Naive B cell (primary cell): ENCODE measurements around the gene PIAS3. TPM values are rescaled to one million over a fixed set of nuclear protein-coding genes. Genes with fewer than 3 reads are reported as not detected.

Experiments used
- ATAC-seq, 2 donors: fragments of 150-1000 bp; cut with Tn5 transposase; 2 replicates each; pipeline ENCODE4 v1.10.0; 2021; ENCODE audit warnings: low read depth in 2 of 2, mild to moderate bottlenecking in 2 of 2, moderate library complexity in 2 of 2
- DNase-seq: peaks from one replicate; pipeline ENCODE4 v3.0.0; 2022
- H3K27ac Mint-ChIP-seq, 6 donors: one replicate each; pipeline ENCODE4 v1.8.0; 2020 to 2022; ENCODE audit warnings: mild to moderate bottlenecking in 6 of 6, mixed read lengths in 6 of 6, moderate library complexity in 5 of 6, inconsistent platforms in 2 of 6
- H3K27me3 Mint-ChIP-seq, 3 donors: one replicate each; pipeline ENCODE4 v1.8.0; 2021 to 2022; ENCODE audit warnings: mixed read lengths in 3 of 3, mild to moderate bottlenecking in 1 of 3
- H3K36me3 Mint-ChIP-seq, 2 donors: one replicate each; pipeline ENCODE4 v1.8.0; 2020 to 2022; ENCODE audit warnings: mixed read lengths in 2 of 2, inconsistent platforms in 1 of 2, mild to moderate bottlenecking in 1 of 2
- H3K4me1 Mint-ChIP-seq, 3 donors: one replicate each; pipeline ENCODE4 v1.8.0; 2020 to 2022; ENCODE audit warnings: mixed read lengths in 3 of 3, inconsistent platforms in 1 of 3, mild to moderate bottlenecking in 1 of 3, moderate library complexity in 1 of 3
- H3K4me3 Mint-ChIP-seq, 8 donors: one replicate each; pipeline ENCODE4 v1.8.0; 2020 to 2022; ENCODE audit warnings: mild to moderate bottlenecking in 8 of 8, mixed read lengths in 8 of 8, moderate library complexity in 8 of 8, inconsistent platforms in 2 of 8
- H3K9me3 Mint-ChIP-seq, 7 donors: one replicate each; pipeline ENCODE4 v1.8.0; 2020 to 2022; ENCODE audit warnings: mixed read lengths in 7 of 7, mild to moderate bottlenecking in 5 of 7, inconsistent platforms in 2 of 7, moderate library complexity in 1 of 7
- polyA plus RNA-seq, 6 donors: library from polyadenylated mRNA; unstranded; fragments of 300-500 nt; fragmentation: Illumina TruSeq; gene quantifications; one replicate each; pipeline ENCODE4 v1.2.3, GENCODE V29; 2021; ENCODE audit warnings: low read depth in 6 of 6

Gene PIAS3
- polyA plus RNA-seq, 6 donors from 2014 or later = 9.2 to 17.0 (median 10.9) TPM

DNA sequence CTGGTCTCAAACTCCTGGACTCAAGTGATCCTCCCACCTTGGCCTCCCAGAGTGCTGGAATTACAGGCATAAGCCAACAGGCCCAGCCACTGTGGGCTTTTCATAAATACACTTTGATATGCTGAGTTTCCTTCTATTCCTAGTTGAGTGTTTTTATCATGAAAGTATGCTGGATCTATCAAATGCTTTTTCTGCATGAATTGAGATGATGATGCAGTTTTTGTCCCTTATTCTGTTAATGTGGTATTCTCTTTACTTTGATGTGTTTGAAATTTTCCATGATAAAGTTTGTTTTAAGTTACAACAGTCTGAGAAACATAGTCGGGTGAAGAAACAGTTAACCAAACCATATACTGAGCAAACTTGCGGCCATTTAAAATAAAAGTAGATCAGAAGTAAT is 59.1 kb downstream of the PIAS3 start:
- no peak for ATAC-seq
- no peak for DNase-seq
- peaks cover 17 to 31% of the 10 kb centered on the region in 2 donors for H3K36me3 Mint-ChIP-seq
- no peak overlapping the region for H3K4me3 Mint-ChIP-seq
- no peaks in the 10 kb centered on the region for H3K27me3 Mint-ChIP-seq
- peaks cover 23 to 41% (median 34%) of the 10 kb centered on the region in 3 donors for H3K4me1 Mint-ChIP-seq
- H3K9me3 Mint-ChIP-seq = peaks cover 8 to 38% (median 31%) of the 10 kb centered on the region in 7 donors
- H3K27ac Mint-ChIP-seq = no peak overlapping the region

Other genes starting within 250 kb of the PIAS3 start
- gene PDZK1, start 151.7 kb downstream of the PIAS3 start, polyA plus RNA-seq = under 1 TPM in 4 of 6 donors, not detected in 2; 0.17 to 0.41 (median 0.25) TPM
- under 1 TPM in 5 of 6 donors, not detected in 1; 0.24 to 0.86 (median 0.51) TPM for gene CD160, start 139.6 kb downstream of the PIAS3 start, polyA plus RNA-seq
- gene RNF115, start 35.0 kb downstream of the PIAS3 start, polyA plus RNA-seq = 1 to 10 TPM; 4.0 to 6.8 (median 4.6) TPM
- 100 to 1,000 TPM in 1 of 6 donors, 10 to 100 TPM in 5; 47.6 to 114 (median 63.3) TPM for gene POLR3C, start 34.9 kb downstream of the PIAS3 start, polyA plus RNA-seq
- 1 to 10 TPM in 5 of 6 donors, under 1 TPM in 1; 0.26 to 5.9 (median 2.9) TPM for gene NUDT17, start 13.5 kb downstream of the PIAS3 start, polyA plus RNA-seq
- not detected for gene ANKRD35, start 26.8 kb upstream of the PIAS3 start, polyA plus RNA-seq
- gene ITGA10, start 51.0 kb upstream of the PIAS3 start, polyA plus RNA-seq = under 1 TPM in 1 of 6 donors, not detected in 5; 0.20 TPM
- gene PEX11B, start 59.6 kb upstream of the PIAS3 start, polyA plus RNA-seq = 10 to 100 TPM; 37.9 to 50.8 (median 49.6) TPM
- gene RBM8A, start 68.4 kb upstream of the PIAS3 start, polyA plus RNA-seq = 100 to 1,000 TPM; 140 to 220 (median 158) TPM
- gene LIX1L, start 98.9 kb upstream of the PIAS3 start, polyA plus RNA-seq = 10 to 100 TPM; 10.6 to 14.2 (median 12.7) TPM
- gene ANKRD34A, start 105.5 kb upstream of the PIAS3 start, polyA plus RNA-seq = under 1 TPM in 2 of 6 donors, not detected in 4; 0.15 to 0.27 TPM
- 100 to 1,000 TPM in 1 of 6 donors, 10 to 100 TPM in 5; 79.5 to 202 (median 91.7) TPM for gene POLR3GL, start 105.6 kb upstream of the PIAS3 start, polyA plus RNA-seq
- gene TXNIP, start 137.5 kb upstream of the PIAS3 start, polyA plus RNA-seq = 1,000 to 10,000 TPM; 2,524 to 6,933 (median 5,735) TPM
- not detected for gene HJV, start 162.7 kb upstream of the PIAS3 start, polyA plus RNA-seq